ENCODE results near the gene KSR2.

- TF ChIP-seq POLR2AphosphoS5 (IDR thresholded peaks at IDR 0.05; ENCODE audit: insufficient read depth in 1 of 2, low read depth in 1 of 2) (no peak), CTCF (IDR thresholded peaks at IDR 0.05) (no peak), POLR2A (IDR thresholded peaks at IDR 0.05) (no peak)
Observed at GRCh38 chr12:117718141-117718540, 250.6 kb downstream of the KSR2 start.
